ENCODE data around the gene HSPA5.
"Not testable (repeated sequence)": the region's sequence is repeated elsewhere in the genome, so short reads cannot be mapped to it uniquely, and the experiment has no call there.

HSPA5 gene

GRCh38 chr9:125241863-125242739 lies 958 bp upstream of the HSPA5 start:
- DNase-seq: no peak

- no peak for DNase-seq
Measured at GRCh38 chr9:125240649-125240999, 519 bp downstream of the HSPA5 start.

- DNase-seq: no peak
Measured at GRCh38 chr9:125239631-125240597, 1.2 kb downstream of the HSPA5 start.

DNA sequence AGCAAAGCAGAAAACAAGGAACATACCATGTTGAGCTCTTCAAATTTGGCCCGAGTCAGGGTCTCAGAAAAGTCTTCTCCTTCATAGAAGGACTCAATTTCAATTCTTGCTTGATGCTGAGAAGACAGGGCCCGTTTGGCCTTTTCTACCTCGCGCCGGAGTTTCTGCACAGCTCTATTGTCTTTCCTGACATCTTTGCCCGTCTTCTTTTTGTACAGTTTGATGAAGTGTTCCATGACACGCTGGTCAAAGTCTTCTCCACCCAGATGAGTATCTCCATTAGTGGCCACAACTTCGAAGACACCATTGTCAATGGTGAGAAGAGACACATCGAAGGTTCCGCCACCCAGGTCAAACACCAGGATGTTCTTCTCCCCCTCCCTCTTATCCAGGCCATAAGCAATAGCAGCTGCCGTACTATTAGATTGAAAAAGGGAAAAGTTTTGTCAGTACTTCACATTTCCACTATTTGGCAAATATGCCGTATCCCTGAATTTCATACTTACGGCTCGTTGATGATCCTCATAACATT lies 2.2 kb downstream of the HSPA5 start:
- no peak for DNase-seq

DNA sequence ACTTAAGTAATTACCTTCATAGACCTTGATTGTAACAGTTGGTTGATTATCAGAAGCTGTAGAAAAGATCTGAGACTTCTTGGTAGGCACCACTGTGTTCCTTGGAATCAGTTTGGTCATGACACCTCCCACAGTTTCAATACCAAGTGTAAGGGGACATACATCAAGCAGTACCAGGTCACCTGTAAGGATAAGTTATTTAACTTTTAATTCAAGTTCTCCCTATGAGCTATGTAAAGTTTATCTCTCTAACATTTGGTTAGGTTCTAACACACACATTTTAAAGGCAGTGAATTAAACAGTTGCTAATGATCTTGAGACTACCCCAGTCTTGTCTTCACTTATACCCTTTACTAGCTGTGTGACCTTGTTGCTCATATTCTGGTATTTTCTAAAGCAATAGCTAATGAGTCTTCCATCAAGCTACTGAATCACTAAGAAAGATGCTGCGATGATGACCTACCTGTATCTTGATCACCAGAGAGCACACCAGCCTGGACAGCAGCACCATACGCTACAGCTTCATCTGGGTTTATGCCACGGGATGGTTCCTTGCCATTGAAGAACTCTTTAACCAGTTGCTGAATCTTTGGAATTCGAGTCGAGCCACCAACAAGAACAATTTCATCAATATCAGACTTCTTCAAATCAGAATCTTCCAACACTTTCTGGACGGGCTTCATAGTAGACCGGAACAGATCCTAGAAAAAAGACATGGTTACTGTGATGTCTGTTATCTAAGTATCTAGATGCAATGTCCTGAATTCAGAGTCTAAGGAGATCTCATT lies 2.8 kb downstream of the HSPA5 start:
- no peak for DNase-seq

DNA sequence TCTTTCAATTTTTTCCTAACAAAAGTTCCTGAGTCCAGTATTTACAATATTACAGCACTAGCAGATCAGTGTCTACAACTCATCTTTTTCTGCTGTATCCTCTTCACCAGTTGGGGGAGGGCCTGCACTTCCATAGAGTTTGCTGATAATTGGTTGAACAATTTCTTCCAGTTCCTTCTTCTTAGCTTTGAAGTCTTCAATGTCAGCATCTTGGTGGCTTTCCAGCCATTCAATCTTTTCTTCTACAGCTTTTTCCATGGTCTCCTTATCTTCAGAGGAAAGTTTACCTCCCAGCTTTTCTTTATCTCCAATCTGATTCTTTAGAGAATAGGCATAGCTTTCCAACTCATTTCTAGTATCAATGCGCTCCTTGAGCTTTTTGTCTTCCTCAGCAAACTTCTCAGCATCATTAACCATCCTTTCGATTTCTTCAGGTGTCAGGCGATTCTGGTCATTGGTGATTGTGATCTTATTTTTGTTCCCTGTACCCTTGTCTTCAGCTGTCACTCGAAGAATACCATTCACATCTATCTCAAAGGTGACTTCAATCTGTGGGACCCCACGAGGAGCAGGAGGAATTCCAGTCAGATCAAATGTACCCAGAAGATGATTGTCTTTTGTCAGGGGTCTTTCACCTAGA lies 4.5 kb downstream of the HSPA5 start:
- DNase-seq: not testable (repeated sequence)

DNA sequence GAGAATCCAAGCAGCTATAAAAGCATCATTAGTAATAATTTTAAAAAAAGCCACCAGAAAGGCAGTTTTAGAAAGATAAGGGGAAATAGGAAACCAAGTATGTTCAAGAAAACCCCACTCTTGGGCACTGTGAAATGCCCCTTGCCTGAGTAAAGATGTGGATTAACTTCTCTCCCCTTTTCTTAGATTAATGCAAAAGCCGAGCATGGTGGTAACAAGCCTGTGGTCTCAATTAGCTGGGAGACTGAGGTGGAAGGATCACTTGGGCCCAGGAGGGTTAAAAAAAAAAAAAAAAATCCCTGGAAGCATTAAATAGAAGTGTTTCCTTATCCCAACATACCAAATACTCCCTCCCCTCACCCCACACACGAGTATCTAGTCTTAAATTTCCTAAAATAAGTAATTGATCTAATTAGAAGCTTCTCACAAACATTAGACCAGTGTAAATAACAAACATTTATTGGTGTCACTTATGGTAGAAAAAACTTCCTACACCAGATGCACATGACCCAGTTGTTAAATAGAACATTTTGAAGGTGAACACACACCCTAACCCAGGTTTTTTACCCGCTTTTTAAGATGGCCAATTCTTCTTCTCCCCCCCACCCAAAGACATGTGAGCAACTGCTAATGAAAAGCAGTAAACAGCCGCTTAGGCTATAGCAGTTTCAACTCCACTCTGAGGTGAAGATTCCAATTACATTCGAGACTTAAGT lies 5.2 kb downstream of the HSPA5 start:
- DNase-seq: no peak

- DNase-seq: not testable (repeated sequence)
Measured at GRCh38 chr9:125234099-125234498, 7.0 kb downstream of the HSPA5 start.

DNA sequence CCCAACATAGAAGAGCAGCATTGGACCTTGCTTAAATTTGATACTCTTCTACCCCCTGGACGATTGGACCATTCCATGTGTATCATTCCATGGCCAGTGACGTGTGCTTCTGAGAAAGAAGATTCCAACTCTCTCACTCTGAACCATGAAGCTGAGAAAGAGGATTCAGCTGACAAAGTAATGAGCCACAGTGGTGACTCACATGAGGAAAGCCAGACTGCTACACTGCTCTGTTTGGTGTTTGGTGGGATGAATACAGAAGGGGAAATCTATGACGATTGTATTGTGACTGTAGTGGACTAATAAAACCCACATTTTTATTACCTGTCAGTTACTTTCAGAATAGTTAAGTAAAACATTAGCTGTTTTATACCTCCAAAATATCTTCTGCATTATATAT lies 7.5 kb downstream of the HSPA5 start:
- no peak for DNase-seq

- DNase-seq: no peak
Measured at GRCh38 chr9:125227761-125228160, 13.4 kb downstream of the HSPA5 start.

- DNase-seq: not testable (repeated sequence)
Measured at GRCh38 chr9:125224858-125225257, 16.3 kb downstream of the HSPA5 start.

GRCh38 chr9:125218621-125219020 lies 22.5 kb downstream of the HSPA5 start:
- no peak for DNase-seq

- no peak for DNase-seq
Measured at GRCh38 chr9:125214186-125214585, 27.0 kb downstream of the HSPA5 start.

DNA sequence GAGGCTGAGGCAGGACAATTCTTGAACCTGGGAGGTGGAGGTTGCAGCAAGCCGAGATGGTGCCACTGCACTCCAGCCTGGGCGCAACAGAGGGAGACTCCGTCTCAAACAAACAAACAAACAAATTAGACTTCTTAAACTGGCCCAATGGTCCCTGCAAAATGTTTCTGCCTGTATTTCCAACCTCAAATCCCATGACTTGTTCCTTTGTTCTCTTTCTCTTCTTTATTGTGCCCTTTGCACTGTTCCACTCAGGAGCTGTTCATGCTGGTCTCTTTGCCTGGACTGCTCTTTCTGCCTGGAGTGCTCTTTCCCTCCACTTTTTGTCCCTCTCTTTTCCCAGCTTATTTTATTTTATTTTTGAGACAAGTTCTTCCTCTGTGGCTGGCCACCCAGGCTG lies 36.7 kb downstream of the HSPA5 start:
- DNase-seq: no peak

- no peak for DNase-seq
Measured at GRCh38 chr9:125202846-125203618, 38.1 kb downstream of the HSPA5 start.

DNA sequence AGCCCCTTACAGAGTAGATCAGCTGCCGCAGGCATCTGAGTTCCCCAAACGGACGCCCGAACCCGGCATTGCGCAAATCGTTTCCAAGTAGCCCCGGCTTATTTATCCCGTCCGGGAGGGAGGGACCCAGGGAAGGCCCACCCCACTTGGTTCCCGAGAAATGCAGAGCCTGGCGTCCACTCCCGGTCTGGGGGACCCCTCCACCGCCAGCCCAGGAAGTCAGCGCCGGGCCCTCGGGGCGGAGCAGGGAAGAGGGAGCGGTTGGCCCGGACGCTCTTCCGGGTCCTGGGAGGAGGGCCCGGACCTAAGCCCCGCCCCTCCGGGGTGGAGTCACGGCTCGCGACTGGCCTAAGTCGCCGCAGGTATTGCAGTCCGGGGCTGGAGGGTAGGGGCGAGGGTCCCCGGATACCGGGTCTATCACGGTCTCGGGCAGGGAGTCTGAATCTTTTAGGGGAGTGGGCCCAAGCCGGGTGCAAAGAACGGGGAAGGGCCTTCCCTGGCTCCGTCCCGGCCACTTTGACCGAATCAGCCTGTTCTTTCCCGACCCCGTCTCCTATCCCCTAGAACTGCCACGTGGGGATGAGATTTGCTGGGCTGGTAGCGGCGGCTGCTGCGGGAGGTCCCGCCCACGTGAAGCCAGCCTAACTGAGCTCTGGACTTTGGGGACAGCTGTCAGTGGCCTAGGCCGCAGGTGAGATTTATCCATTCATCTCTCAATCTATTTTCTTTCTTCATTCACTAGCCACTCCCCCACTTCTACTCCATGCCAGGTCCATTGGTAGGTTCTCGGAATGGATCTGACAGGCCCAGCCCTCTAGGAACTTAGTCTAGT lies 40.7 kb downstream of the HSPA5 start, which contains the start of gene RABEPK:
Gene RABEPK (plus strand): TSS at position 327 of the 832 bp plus-strand sequence. CDS start 2,472 bp downstream, outside the sequence.
- DNase-seq: peak; percentile 58

DNA sequence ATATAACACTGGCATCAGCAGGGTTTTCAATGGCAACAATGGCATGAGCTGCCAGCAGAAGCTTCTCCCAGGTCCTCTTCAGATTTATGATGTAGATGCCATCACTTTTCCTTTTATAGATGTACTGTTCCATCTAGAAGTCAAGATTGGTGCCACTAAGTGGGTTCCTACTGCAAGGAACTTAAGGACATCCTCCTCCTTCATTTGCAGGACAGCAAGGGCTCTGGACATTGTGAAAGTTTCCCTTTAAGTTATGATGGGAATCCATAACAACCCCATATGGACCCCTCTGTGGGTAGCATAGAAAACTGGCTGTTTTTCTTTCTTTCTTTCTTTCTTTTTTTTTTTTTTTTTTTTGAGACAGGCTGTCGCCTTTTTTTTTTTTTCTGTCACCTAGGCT lies 45.6 kb downstream of the HSPA5 start:
- not testable (repeated sequence) for DNase-seq

- DNase-seq: not testable (repeated sequence)
Measured at GRCh38 chr9:125194466-125194865, 46.7 kb downstream of the HSPA5 start.

DNA sequence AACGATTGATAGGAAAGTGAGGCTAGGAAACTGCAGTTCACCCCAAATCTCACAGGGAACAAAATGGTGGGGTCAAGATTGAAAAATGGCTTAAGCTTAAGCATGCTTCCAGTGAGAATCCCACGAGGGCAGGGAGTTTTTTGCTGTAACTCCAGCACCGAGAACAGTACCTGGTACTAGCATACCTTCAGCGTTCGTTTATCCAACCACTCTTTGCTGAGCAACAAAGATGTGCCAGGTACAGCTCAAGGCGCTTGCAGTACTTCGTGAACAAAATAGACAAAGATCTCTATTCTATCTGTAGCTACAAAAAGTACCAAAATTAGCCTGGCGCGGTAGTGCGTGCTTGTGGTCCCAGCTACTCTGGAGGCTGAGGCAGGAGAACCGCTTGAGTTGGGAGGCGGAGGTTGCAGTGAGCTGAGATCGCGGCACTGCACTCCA lies 50.8 kb downstream of the HSPA5 start:
- DNase-seq: no peak
